Measurements from ENCODE around the gene SLC38A8.

DNA sequence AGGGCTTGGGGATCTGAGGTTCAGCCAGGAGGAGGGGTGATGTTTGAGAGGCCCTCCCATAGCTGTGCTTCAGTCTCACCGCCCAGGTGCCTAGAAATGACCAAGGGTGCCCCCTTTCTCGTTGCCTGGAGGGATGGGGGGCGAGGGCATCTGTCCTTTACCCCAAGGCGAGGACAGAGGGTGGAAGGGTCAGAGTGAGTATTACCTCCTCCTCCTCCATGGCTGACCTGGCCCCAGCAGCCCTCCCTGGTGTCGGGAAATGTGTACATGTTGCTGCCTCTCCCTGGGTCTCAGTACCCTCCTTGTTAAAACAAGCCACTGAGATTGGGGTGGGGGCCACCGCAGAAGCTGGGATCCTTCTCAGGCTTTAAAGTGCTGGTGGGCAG, 72.2 kb downstream of the SLC38A8 start:
- TF ChIP-seq, protein P1, sequence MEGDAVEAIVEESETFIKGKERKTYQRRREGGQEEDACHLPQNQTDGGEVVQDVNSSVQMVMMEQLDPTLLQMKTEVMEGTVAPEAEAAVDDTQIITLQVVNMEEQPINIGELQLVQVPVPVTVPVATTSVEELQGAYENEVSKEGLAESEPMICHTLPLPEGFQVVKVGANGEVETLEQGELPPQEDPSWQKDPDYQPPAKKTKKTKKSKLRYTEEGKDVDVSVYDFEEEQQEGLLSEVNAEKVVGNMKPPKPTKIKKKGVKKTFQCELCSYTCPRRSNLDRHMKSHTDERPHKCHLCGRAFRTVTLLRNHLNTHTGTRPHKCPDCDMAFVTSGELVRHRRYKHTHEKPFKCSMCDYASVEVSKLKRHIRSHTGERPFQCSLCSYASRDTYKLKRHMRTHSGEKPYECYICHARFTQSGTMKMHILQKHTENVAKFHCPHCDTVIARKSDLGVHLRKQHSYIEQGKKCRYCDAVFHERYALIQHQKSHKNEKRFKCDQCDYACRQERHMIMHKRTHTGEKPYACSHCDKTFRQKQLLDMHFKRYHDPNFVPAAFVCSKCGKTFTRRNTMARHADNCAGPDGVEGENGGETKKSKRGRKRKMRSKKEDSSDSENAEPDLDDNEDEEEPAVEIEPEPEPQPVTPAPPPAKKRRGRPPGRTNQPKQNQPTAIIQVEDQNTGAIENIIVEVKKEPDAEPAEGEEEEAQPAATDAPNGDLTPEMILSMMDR (IDR thresholded peaks at IDR 0.05) = no peak
- no peak for TF ChIP-seq POLR2A (IDR thresholded peaks at IDR 0.05)

Data from Peyer's patch (tissue), 4 donors.